Adrenal gland (tissue), 12 donors: Measurements from ENCODE around the gene STRN3. TPM values are rescaled to one million over a fixed set of nuclear protein-coding genes. Genes with fewer than 3 reads are reported as not detected.

ENCODE experiments used
- DNase-seq, 7 donors: peaks; one replicate each; pipeline ENCODE4 v3.0.0-alpha.2; 2019 to 2020
- H3K27ac ChIP-seq, 5 donors: fragments of 200-600 bp; sonication (generic) in 4 of 5; 1 replicate in 3 of 5; 2 replicates in 2 of 5; pipeline versions ENCODE4 v1.5.1 to v1.8.0; 2016 to 2020; ENCODE audit warnings: mild to moderate bottlenecking in 1 of 5
- H3K27me3 ChIP-seq: fragments of 200-600 bp; 2 replicates; pipeline ENCODE4 v1.8.0; 2021
- H3K36me3 ChIP-seq, 2 donors: fragments of 200-600 bp; replicated peaks in 1 of 2; 1 replicate in 1 of 2; 2 replicates in 1 of 2; pipeline versions ENCODE4 v1.5.1 to v1.8.0; 2018 to 2022
- H3K4me1 ChIP-seq, 2 donors: fragments of 200-600 bp; replicated peaks in 1 of 2; 1 replicate in 1 of 2; 2 replicates in 1 of 2; pipeline versions ENCODE4 v1.5.1 to v1.8.0; 2018 to 2021
- H3K4me3 ChIP-seq, 4 donors: fragments of 200-600 bp; sonication (generic) in 3 of 4; one replicate each; pipeline ENCODE4 v1.5.1; 2016 to 2018
- H3K9me3 ChIP-seq, 3 donors: fragments of 200-600 bp; sonication (generic) in 1 of 3; replicated peaks in 1 of 3; 1 replicate in 2 of 3; 2 replicates in 1 of 3; pipeline versions ENCODE4 v1.5.1 to v1.8.0; 2016 to 2021
- POLR2A ChIP-seq, 2 donors: fragments of 450-650 bp; IDR thresholded peaks; one replicate each; pipeline ENCODE4 v1.6.1; 2017; ENCODE audit warnings: antibody characterized with exemption in 2 of 2, mild to moderate bottlenecking in 2 of 2, moderate library complexity in 1 of 2
- WGBS, 4 donors: extraction: QIAGEN DNeasy Blood & Tissue Kit in 2 of 4; methylation state at CpG; one replicate each; pipeline versions ENCODE4 v1.1.5 to v1.1.7; 2013 to 2017; 5-methylcytosine and 5-hydroxymethylcytosine counted together
- intact Hi-C, 2 donors: fragments of 100-400 bp; cut with DNase I; formaldehyde crosslinking; loops; one replicate each; pipeline versions ENCODE4 v1.14.1 to v1.15.0; 2022 to 2023
- polyA plus RNA-seq, 3 donors: library from polyadenylated mRNA; stranded (reverse); fragments of 200-250 nt in 2 of 3; fragments of 350-450 nt in 1 of 3; fragmentation: Illumina TruSeq in 1 of 3; extraction: RNeasy Lipid Tissue Mini Kit (QIAGEN cat#74804) in 1 of 3; gene quantifications; one replicate each; pipeline ENCODE4 v1.2.3, GENCODE V29; 2013 to 2014
- total RNA-seq, 9 donors: library from RNA; depleted of rRNA in 4 of 9; stranded (reverse); fragments of >200 nt in 4 of 9; fragments of 120-200 nt in 1 of 9; fragmentation: NEBNext Ultra II Directional in 1 of 9; extraction: Animal tissue kit (Norgen Biotek cat#: 25700) in 1 of 9; gene quantifications; one replicate each; pipeline versions ENCODE4 v1.1.0 to v1.2.4, GENCODE V29; 2013 to 2023
- TF ChIP-seq, protein P1 (sequence below), 6 experiments: fragments of 450-650 bp in 4 of 6; fragments of 200-600 bp in 2 of 6; sonication (generic) in 1 of 6; IDR thresholded peaks; 1 replicate in 5 of 6; 2 replicates in 1 of 6; pipeline versions ENCODE4 v1.5.1 to v1.8.0; 2016 to 2021; ENCODE audit warnings: antibody characterized with exemption in 6 of 6, mild to moderate bottlenecking in 2 of 6, moderate library complexity in 1 of 6
- donor health status: healthy with polysubstance abuse.
- donor health status: Bipolar disorder and iron deficiency.
- donor health status: DM: yes; HTN: yes; CAD: no.
- donor health status: DM: no; HTN: no; CAD: no.
- donor health status: DM: no; HTN: no; CAD: no.
- donor health status: DM: yes; HTN: yes; CAD: no.

The STRN3 gene
- total and polyA plus RNA-seq, 12 donors, result 11.0 to 61.2 (median 36.2) TPM

DNA sequence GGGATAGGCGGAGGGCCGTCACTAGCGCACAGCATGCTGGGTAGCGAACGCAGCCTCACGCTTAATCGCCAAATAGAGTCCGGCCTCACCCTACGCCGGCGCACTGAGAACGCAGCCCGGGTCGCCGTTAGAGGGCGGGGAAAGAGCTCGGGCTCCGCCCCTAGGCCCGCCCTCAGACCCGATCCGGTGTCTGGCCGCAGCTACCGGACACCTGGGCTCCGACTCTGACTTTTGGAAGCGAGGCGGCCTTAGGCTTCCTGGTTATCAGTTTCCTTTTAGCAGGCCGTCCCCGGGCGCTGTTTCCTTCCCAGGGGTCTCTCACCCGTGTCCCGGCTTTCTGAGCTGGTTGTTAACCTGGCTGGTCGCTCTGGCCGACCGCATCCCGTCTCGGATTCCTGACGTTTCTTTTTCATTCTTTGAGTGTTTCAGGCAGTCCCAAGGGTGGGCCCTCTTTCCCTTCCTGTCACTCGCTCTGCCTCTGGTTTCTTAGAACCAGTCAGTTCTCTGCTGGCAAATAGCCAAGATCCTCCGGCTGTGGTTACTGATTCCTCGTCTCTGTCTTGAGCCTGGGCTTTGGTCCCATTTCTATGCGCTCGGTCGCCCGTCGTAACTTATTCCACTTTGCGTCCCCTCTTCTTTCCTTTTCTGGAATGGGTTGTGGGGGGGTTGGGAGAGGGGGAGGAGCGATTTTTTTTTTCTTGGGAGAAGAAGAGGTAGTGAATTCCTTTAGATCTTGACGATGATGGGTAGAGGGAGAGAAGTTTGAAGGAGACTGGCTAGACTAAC lies 464 bp upstream of the STRN3 start:
- H3K27me3 ChIP-seq, result no peaks in the 10 kb centered on the region
- no peaks in the 10 kb centered on the region for H3K9me3 ChIP-seq
- 0 to 1% (median 0%) methylated on average over 37 to 48 of the region's 48 CpGs for WGBS, 4 donors
- no peaks in the 10 kb centered on the region for H3K36me3 ChIP-seq
- peak; percentile 96 to 98 (median 97) for DNase-seq
- H3K4me3 ChIP-seq, result peak overlapping the region; percentile 9 to 99 (median 72)
- TF ChIP-seq, protein P1, sequence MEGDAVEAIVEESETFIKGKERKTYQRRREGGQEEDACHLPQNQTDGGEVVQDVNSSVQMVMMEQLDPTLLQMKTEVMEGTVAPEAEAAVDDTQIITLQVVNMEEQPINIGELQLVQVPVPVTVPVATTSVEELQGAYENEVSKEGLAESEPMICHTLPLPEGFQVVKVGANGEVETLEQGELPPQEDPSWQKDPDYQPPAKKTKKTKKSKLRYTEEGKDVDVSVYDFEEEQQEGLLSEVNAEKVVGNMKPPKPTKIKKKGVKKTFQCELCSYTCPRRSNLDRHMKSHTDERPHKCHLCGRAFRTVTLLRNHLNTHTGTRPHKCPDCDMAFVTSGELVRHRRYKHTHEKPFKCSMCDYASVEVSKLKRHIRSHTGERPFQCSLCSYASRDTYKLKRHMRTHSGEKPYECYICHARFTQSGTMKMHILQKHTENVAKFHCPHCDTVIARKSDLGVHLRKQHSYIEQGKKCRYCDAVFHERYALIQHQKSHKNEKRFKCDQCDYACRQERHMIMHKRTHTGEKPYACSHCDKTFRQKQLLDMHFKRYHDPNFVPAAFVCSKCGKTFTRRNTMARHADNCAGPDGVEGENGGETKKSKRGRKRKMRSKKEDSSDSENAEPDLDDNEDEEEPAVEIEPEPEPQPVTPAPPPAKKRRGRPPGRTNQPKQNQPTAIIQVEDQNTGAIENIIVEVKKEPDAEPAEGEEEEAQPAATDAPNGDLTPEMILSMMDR (IDR thresholded peaks at IDR 0.05), result peak in 2 of 6 experiments; percentile 13 to 30
- TF ChIP-seq POLR2A (IDR thresholded peaks at IDR 0.05), result peak in 1 of 2 donors; percentile 93
- H3K4me1 ChIP-seq, result peaks cover 0 to 36% of the 10 kb centered on the region in 2 donors
- peak overlapping the region; percentile 94 to 100 (median 99) for H3K27ac ChIP-seq
- intact Hi-C loops, result loop anchor here (10.0 kb wide), 1 partner anchor 58 kb away; no protein-coding TSS in a partner anchor

DNA sequence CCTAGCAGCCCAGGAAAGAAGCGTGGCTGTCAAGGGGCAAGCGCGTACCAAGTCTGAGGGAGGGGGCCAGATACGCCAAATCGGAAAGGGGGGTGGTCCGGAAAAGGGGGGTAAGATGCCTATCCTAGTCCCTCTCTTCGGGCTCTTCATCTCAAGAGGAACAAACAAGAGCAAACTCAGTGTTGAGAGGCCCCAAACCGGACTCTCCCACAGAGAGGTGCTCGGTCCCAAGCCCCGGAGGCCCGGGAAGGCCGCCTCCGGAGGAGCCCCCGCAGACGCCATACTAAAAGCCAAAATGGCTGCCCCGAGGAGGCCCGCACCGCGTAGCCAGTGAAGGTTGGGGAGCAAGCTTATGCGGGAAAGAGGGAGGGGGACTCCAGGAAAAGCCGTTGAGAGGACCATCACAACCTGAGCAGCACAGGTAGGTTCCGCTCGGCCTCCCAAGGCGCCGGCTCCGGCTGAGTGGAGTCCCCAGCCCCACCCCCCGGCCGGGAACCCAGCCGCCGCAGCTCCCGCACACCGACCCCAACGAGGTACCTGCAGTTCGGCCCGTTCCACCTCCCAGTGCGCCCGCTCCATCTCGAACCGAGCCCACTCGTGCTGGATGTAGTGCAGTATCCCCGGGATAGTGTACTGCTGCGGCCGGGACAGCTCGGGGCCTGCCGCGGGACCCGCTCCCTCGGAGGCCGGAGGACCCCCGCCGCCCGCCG lies 657 bp downstream of the STRN3 start, which contains the start of gene AP4S1:
AP4S1 (plus strand) TSS at position 283 of the 710 bp plus-strand sequence. CDS start 40,548 bp downstream, outside the sequence.
- peak; percentile 27 to 64 (median 49) for DNase-seq
- 0 to 1% (median 0%) methylated on average over 8 to 53 of the region's 53 CpGs for WGBS, 4 donors

DNA sequence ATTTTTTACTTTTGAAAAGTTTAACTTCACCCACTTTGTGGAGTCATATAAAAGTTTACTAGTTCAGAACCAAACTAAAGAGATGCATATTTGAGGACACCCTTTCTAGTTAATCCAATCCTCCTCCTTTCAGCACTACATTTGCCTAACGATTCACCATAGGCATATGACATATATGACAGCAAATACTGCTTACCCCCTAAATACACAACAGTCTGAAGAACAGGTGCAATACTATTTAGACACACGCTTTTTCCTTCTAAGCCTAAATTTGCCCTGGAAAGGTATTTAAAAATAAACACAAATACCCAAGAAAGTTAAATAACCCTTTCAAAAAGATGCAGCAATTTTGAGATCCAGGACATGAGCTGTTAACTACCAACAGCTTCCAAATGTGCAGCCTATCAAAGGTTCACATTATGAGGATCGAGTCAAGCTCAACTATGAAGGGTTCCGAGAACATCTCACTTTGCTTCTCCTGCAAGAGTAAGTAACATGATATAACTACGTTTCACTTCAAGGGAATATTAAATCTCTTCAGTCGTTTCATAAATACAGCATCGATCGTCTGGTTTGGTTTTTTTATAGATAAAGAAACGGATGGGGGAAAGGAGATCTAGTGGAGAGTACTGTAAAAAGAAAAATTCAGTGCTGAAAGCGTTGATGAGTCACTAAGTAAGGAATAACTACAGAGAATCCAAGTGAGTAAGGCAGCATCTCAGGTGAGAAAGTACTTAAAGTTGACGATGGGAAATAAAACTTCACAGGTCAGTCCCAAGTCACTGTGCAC lies 1.4 kb downstream of the STRN3 start:
- Histone ChIP-seq H3K4me1 (peaks cover 0 to 36% of the 10 kb centered on the region in 2 donors), H3K36me3 (no peaks in the 10 kb centered on the region), H3K27me3 (no peaks in the 10 kb centered on the region), H3K9me3 (no peaks in the 10 kb centered on the region), H3K4me3 (peak overlapping the region; percentile 94 to 99 (median 97)), H3K27ac (peak overlapping the region; percentile 94 to 100 (median 99))
- WGBS, 4 donors, result 3 to 7% (median 4%) methylated on average over 11 of the region's 11 CpGs
- intact Hi-C loops, result loop anchor here (10.0 kb wide), 1 partner anchor 60 kb away; no protein-coding TSS in a partner anchor
- DNase-seq, result no peak
- TF ChIP-seq, protein P1 (IDR thresholded peaks at IDR 0.05), result no peak
- TF ChIP-seq POLR2A (IDR thresholded peaks at IDR 0.05), result peak in 1 of 2 donors; percentile 31

More for the DNA sequence above, 657 bp downstream of the STRN3 start, which contains the start of gene AP4S1:
- no peaks in the 10 kb centered on the region for H3K9me3 ChIP-seq
- H3K27ac ChIP-seq, result peak within 1 kb of the TSS; percentile 94 to 100 (median 99)
- no peaks in the 10 kb centered on the region for H3K27me3 ChIP-seq
- H3K4me3 ChIP-seq, result peak within 1 kb of the TSS; percentile 94 to 99 (median 97)
- TF ChIP-seq, protein P1 (IDR thresholded peaks at IDR 0.05), result no peak
- no peak for TF ChIP-seq POLR2A (IDR thresholded peaks at IDR 0.05)
- no peaks in the 10 kb centered on the region for H3K36me3 ChIP-seq
- intact Hi-C loops, result loop anchor here (10.0 kb wide), 1 partner anchor 59 kb away; no protein-coding TSS in a partner anchor
- H3K4me1 ChIP-seq, result peaks cover 0 to 36% of the 10 kb centered on the region in 2 donors
